ENCODE measurements around the gene CRIM1.

The CRIM1 gene

DNA sequence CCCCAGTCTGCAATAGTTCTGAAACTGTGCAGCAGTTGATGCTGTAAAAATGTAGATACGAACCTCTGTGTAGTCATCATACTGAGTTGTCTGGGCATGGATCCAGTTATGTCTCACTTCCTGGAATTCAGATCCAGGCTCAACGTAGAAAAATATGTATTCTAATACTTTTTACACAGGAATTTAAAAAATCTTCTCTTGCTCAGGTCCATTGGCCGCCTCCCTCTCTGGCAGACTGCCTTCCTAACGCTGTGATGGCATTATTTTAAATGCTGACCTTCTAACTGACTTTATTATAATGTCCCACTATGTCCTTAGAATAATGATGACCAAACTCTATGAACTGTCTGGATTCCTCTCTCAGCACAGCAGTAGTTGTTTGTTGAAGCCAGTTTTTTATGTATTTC is 122.8 kb downstream of the CRIM1 start:
- H3K27ac ChIP-seq: no peak overlapping the region
- no peak for TF ChIP-seq ZFX (IDR thresholded peaks at IDR 0.05)
- TF ChIP-seq CTCF (conservative IDR thresholded peaks at IDR 0.05): no peak

GRCh38 chr2:36478999-36479398 is 123.4 kb downstream of the CRIM1 start:
- TF ChIP-seq CTCF (conservative IDR thresholded peaks at IDR 0.05) (no peak), ZFX (IDR thresholded peaks at IDR 0.05) (no peak)
- no peak overlapping the region for H3K27ac ChIP-seq

- TF ChIP-seq CTCF (conservative IDR thresholded peaks at IDR 0.05) (no peak), ZFX (IDR thresholded peaks at IDR 0.05) (no peak)
- H3K27ac ChIP-seq: no peak overlapping the region
Observed at GRCh38 chr2:36479406-36479805, 123.8 kb downstream of the CRIM1 start.

DNA sequence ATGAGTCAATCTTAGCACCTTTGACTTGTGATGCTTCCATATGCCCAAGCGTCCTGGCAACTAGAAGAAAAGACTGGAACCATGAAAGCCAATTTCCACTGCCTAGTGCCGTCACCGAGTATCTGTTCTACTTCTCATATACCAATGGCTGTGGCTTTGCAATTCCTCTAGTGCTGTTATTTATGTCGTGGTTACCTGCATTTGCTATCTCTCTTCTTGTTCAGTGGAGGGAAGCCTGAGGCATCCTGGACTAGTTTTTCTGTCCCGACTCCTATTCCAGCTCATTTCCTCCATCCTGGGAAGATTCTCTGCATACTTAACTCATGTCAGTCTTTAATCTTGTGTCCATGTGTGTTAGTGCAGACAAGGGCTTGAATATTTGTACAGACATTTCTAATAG is 124.5 kb downstream of the CRIM1 start:
- no peak overlapping the region for H3K27ac ChIP-seq
- TF ChIP-seq ZFX (IDR thresholded peaks at IDR 0.05) (no peak), CTCF (conservative IDR thresholded peaks at IDR 0.05) (no peak)

GRCh38 chr2:36480636-36481035 is 125.1 kb downstream of the CRIM1 start:
- H3K27ac ChIP-seq: no peak overlapping the region
- TF ChIP-seq CTCF (conservative IDR thresholded peaks at IDR 0.05) (no peak), ZFX (IDR thresholded peaks at IDR 0.05) (no peak)

DNA sequence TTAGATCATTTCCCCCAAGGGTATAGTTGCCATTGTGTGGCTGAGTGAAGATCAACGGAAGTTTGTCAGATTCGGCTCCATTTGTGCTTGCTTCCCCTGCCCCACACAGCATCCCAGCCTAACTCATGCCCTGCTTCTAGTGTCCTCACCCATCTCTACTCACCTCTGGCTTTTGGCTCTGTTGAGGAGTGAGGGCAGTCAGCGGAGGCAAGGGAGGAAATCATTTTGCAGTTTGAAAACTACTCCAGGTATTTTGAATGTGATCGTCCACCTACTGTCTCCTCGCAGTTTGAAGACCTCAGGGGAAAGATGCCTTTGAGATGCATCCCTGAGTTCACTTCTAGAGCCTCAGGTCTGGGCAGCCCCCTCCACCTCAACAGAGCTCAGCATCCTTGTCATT is 126.1 kb downstream of the CRIM1 start:
- TF ChIP-seq CTCF (conservative IDR thresholded peaks at IDR 0.05): no peak
- no peak for TF ChIP-seq ZFX (IDR thresholded peaks at IDR 0.05)
- no peak overlapping the region for H3K27ac ChIP-seq

DNA sequence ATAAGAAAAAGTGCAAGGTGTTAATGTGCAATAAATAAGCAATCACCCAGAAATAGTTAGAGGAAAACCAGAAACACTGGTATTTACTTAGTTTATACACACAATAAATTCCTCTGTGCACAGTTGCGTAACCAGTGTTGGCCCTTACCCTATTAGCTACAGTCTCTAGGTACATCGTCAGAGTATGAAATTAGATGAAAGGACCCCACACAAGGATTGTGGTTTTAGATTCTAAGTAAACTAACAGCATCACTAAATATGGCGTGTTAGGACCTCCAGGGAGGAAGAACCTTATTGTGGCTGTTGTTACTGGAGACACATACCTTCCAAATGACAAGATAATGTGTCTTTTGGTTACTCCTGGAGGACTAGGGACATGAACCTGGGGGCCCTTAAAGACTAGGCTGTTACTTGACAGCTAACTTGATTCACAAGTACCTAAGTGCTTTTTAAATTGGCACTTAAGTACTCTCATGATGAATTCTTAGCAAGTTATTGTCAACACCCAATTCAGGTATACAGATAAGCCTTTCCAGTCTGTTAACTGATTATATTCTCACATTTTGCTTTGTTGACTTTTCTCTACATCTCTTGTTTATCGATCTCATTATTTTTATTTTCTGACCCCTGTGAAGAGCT is 127.1 kb downstream of the CRIM1 start:
- TF ChIP-seq CTCF (conservative IDR thresholded peaks at IDR 0.05) (no peak), ZFX (IDR thresholded peaks at IDR 0.05) (no peak)
- no peak overlapping the region for H3K27ac ChIP-seq

All from C4-2B (cell line).